Panc1 (cell line): ENCODE measurements around the gene IRF6. TPM values are rescaled to one million over a fixed set of nuclear protein-coding genes. Genes with fewer than 3 reads are reported as not detected.

Source experiments
- ATAC-seq: fragments of 200-7000 bp; cut with Tn5 transposase; 2 replicates; pipeline ENCODE4 v1.9.1; 2020; ENCODE audit warnings: mild to moderate bottlenecking, moderate library complexity
- BruUV-seq: library from RNA; stranded (reverse); fragments of 400-500 nt; replicated peaks from 2 replicates; lab custom pipeline; 2021; lab: Mats Ljungman, UMichigan
- CTCF ChIA-PET: fragments of 300-600 bp; sonication (Branson Sonifier 250); formaldehyde crosslinking; loops from one replicate; lab custom pipeline; 2022; ENCODE audit warnings: antibody characterized with exemption; lab: Charles Lee
- POLR2A ChIA-PET: fragments of 300-600 bp; sonication (Branson Sonifier 250); formaldehyde crosslinking; loops from one replicate; lab custom pipeline; 2022; ENCODE audit warnings: antibody characterized with exemption; lab: Charles Lee
- DNase-seq: peaks from one replicate; pipeline ENCODE4 v3.0.0-alpha.2; 2010; ENCODE audit warnings: low read depth, low spot score
- H3K27ac ChIP-seq: 2 replicates; pipeline ENCODE4 v1.5.1; 2011; ENCODE audit warnings: mild to moderate bottlenecking, low read length, inconsistent platforms
- H3K27me3 ChIP-seq: fragments of 200-500 bp; sonication (Bioruptor generic); 2 replicates; pipeline ENCODE4 v1.6.0; 2014; ENCODE audit warnings: low read length, inconsistent platforms; ENCODE audit not compliant: control insufficient read depth, insufficient read depth
- H3K36me3 ChIP-seq: fragments of 200-500 bp; sonication (Bioruptor generic); 2 replicates; pipeline ENCODE4 v1.5.1; 2014; ENCODE audit warnings: inconsistent platforms, mild to moderate bottlenecking, low read length, moderate library complexity; ENCODE audit not compliant: control insufficient read depth, insufficient read depth
- H3K4me1 ChIP-seq: 2 replicates; pipeline ENCODE4 v1.5.1; 2011; ENCODE audit warnings: inconsistent platforms, mild to moderate bottlenecking, low read length, moderate library complexity; ENCODE audit not compliant: control insufficient read depth, insufficient read depth
- H3K4me3 ChIP-seq, 2 experiments: 2 replicates each; pipeline ENCODE4 v1.5.1; 2011 to 2012; ENCODE audit warnings: low read depth in 2 of 2, low read length in 2 of 2, mild to moderate bottlenecking in 2 of 2, inconsistent platforms in 1 of 2, moderate library complexity in 1 of 2
- H3K9me3 ChIP-seq: fragments of 200-500 bp; sonication (Bioruptor generic); 2 replicates; pipeline ENCODE4 v1.5.1; 2014; ENCODE audit warnings: low read depth, mild to moderate bottlenecking, inconsistent platforms, low read length, moderate library complexity; ENCODE audit not compliant: control insufficient read depth, insufficient read depth
- CTCF ChIP-seq: fragments of 450-650 bp; IDR thresholded peaks from 2 replicates; pipeline ENCODE4 v1.5.1; 2017; ENCODE audit warnings: mild to moderate bottlenecking
- POLR2AphosphoS5 ChIP-seq: IDR thresholded peaks from 2 replicates; pipeline ENCODE4 v1.6.1; 2012; ENCODE audit warnings: mild to moderate bottlenecking, low read depth, low read length, moderate library complexity
- REST ChIP-seq, 2 experiments: IDR thresholded peaks; 2 replicates each; pipeline ENCODE4 v1.6.1; 2011 to 2012; ENCODE audit warnings: low read depth in 2 of 2, control low read depth in 1 of 2, low read length in 1 of 2, mild to moderate bottlenecking in 1 of 2, moderate library complexity in 1 of 2; ENCODE audit not compliant: insufficient read depth in 1 of 2
- SIN3A ChIP-seq: IDR thresholded peaks from 2 replicates; pipeline ENCODE4 v1.6.1; 2012; ENCODE audit warnings: low read depth, mild to moderate bottlenecking, low read length, moderate library complexity, borderline replicate concordance; ENCODE audit not compliant: insufficient read depth
- TCF7L2 ChIP-seq: IDR thresholded peaks from 2 replicates; pipeline ENCODE4 v1.6.1; 2011; ENCODE audit warnings: mild to moderate bottlenecking, low read depth, low read length, inconsistent platforms
- in situ Hi-C: cut with HindIII; loops from 2 replicates; pipeline ENCODE4 v1.10.0; 2016; ENCODE audit warnings: low sequenced_read_pairs, low pct_unique_long_range_greater_than_20kb
- intact Hi-C: fragments of 100-400 bp; cut with micrococcal nuclease; formaldehyde crosslinking; loops from one replicate; pipeline ENCODE4 v1.10.0; 2022; ENCODE audit not compliant: unreplicated experiment
- total RNA-seq: library from RNA; stranded (reverse); gene quantifications from one replicate; pipeline ENCODE4 v1.2.1, GENCODE V29; 2021; ENCODE audit not compliant: unreplicated experiment

Gene IRF6
- total RNA-seq, 1 experiment from 2014 or later = 0.64 TPM

GRCh38 chr1:209778102-209778501 lies 27.8 kb downstream of the IRF6 start:
- Histone ChIP-seq H3K9me3 (no peaks in the 10 kb centered on the region), H3K4me1 (no peaks in the 10 kb centered on the region), H3K27me3 (no peaks in the 10 kb centered on the region), H3K4me3 (no peak overlapping the region), H3K27ac (no peak overlapping the region), H3K36me3 (no peaks in the 10 kb centered on the region)
- no TSS peak for BruUV-seq
- ATAC-seq = no peak
- POLR2A ChIA-PET = no interaction called here
- DNase-seq = no peak
- TF ChIP-seq TCF7L2 (no peak), REST (IDR thresholded peaks at IDR 0.05; ENCODE audit: insufficient read depth in 1 of 2, low read depth in 2 of 2, low read length in 1 of 2) (no peak), SIN3A (no peak)
- intact Hi-C loops = no loop called here
- CTCF ChIA-PET = no interaction called here
- in situ Hi-C loops = no loop called here

DNA sequence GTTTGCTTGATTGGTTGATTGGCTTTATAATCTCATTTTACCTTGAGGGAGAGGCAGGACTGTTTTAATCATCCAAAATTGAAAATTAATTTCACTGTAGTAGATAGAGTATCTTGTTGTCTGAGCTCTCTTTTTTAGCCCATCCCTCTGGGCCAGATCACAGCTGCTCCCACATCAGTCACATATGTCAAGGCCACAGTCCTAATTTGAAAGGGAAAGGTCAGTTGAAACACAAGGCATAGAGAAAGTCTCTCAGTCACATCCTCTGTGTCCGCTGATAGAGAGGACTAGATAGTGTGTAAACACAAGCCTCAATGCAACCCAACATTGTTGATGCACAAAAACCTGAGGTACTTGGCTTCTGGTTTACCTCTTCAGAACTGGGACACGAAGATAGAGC lies 28.4 kb downstream of the IRF6 start:
- Histone ChIP-seq H3K27me3 (no peaks in the 10 kb centered on the region), H3K4me1 (no peaks in the 10 kb centered on the region), H3K36me3 (no peaks in the 10 kb centered on the region), H3K4me3 (no peak overlapping the region), H3K9me3 (no peaks in the 10 kb centered on the region), H3K27ac (no peak overlapping the region)
- TF ChIP-seq REST (IDR thresholded peaks at IDR 0.05; ENCODE audit: insufficient read depth in 1 of 2, low read depth in 2 of 2, low read length in 1 of 2) (no peak), CTCF (no peak), SIN3A (no peak), TCF7L2 (no peak), POLR2AphosphoS5 (no peak)
- DNase-seq = no peak
- CTCF ChIA-PET = no interaction called here
- in situ Hi-C loops = no loop called here
- POLR2A ChIA-PET = no interaction called here
- no peak for ATAC-seq
- intact Hi-C loops = no loop called here
- BruUV-seq = no TSS peak
